Ovary (tissue), 9 donors: ENCODE data around the gene NCEH1. TPM values are rescaled to one million over a fixed set of nuclear protein-coding genes. Genes with fewer than 3 reads are reported as not detected.

Experiments used
- DNase-seq, 5 donors: peaks; one replicate each; pipeline ENCODE4 v3.0.0-alpha.2; 2019 to 2020
- H3K27ac ChIP-seq, 2 donors: fragments of 200-600 bp; one replicate each; pipeline versions ENCODE4 v1.5.1 to v1.8.0; 2019 to 2022
- H3K27me3 ChIP-seq: fragments of 200-600 bp; one replicate; pipeline ENCODE4 v1.8.0; 2022
- H3K36me3 ChIP-seq: fragments of 200-600 bp; sonication (generic); one replicate; pipeline ENCODE4 v1.5.1; 2019
- H3K4me1 ChIP-seq: one replicate; pipeline ENCODE4 v1.8.1; 2013; ENCODE audit warnings: mild to moderate bottlenecking, moderate library complexity; ENCODE audit not compliant: insufficient read depth
- H3K4me3 ChIP-seq: fragments of 200-600 bp; sonication (generic); one replicate; pipeline ENCODE4 v1.5.1; 2017
- H3K9me3 ChIP-seq, 2 donors: fragments of 200-600 bp in 1 of 2; sonication (generic) in 1 of 2; one replicate each; pipeline versions ENCODE4 v1.5.1 to v1.8.1; 2013 to 2019; ENCODE audit warnings: mild to moderate bottlenecking in 1 of 2, moderate library complexity in 1 of 2
- CTCF ChIP-seq, 3 donors: fragments of 450-650 bp in 2 of 3; fragments of 200-600 bp in 1 of 3; IDR thresholded peaks; one replicate each; pipeline versions ENCODE4 v1.5.1 to v1.8.0; 2016 to 2022; ENCODE audit warnings: antibody characterized with exemption in 3 of 3, mild to moderate bottlenecking in 1 of 3
- EP300 ChIP-seq: sonication (generic); formaldehyde crosslinking; IDR thresholded peaks from one replicate; pipeline ENCODE4 v1.6.1; 2017; ENCODE audit warnings: antibody characterized with exemption
- POLR2A ChIP-seq: fragments of 450-650 bp; IDR thresholded peaks from one replicate; pipeline ENCODE4 v1.6.1; 2017; ENCODE audit warnings: antibody characterized with exemption, mild to moderate bottlenecking, moderate library complexity
- WGBS, 3 donors: extraction: QIAGEN DNeasy Blood & Tissue Kit in 1 of 3; methylation state at CpG; one replicate each; pipeline versions ENCODE4 v1.1.5 to v1.1.7; 2013 to 2017; 5-methylcytosine and 5-hydroxymethylcytosine counted together
- intact Hi-C, 4 donors: fragments of 100-400 bp; cut with DNase I; formaldehyde crosslinking; loops; one replicate each; pipeline versions ENCODE4 v1.11.0 to v1.15.1; 2022 to 2023
- polyA plus RNA-seq, 2 donors: library from polyadenylated mRNA; stranded (reverse); fragments of 200-250 nt in 1 of 2; fragments of 350-450 nt in 1 of 2; fragmentation: Illumina TruSeq in 1 of 2; extraction: RNeasy Lipid Tissue Mini Kit (QIAGEN cat#74804) in 1 of 2; gene quantifications; one replicate each; pipeline ENCODE4 v1.2.3, GENCODE V29; 2013 to 2014
- total RNA-seq, 7 donors: library from RNA; depleted of rRNA in 2 of 7; stranded (reverse); fragments of >200 nt in 2 of 7; fragmentation: NEBNext Ultra II Directional in 3 of 7; extraction: Animal tissue kit (Norgen Biotek cat#: 25700) in 3 of 7; gene quantifications; one replicate each; pipeline versions ENCODE4 v1.1.0 to v1.2.4, GENCODE V29; 2016 to 2023
- donor health status: DM: no; HTN: no; CAD: no; lungs with moderate emphysema.
- donor health status: DM: no; HTN: no; CAD: no.
- donor health status: Bipolar disorder and iron deficiency.
- donor health status: DM: yes; HTN: yes; CAD: no.
- donor health status: DM: no; HTN: no; CAD: no.
- donor health status: DM: yes; HTN: yes; CAD: no.

The NCEH1 gene
- total and polyA plus RNA-seq, 9 donors = 1.4 to 15.8 (median 4.5) TPM

GRCh38 chr3:172717493-172718088 is 6.7 kb upstream of the NCEH1 start:
- 77 to 82% (median 80%) methylated on average over 4 of the region's 4 CpGs for WGBS, 3 donors

GRCh38 chr3:172716476-172716875 is 5.6 kb upstream of the NCEH1 start:
- WGBS, 3 donors = 66 to 72% (median 68%) methylated on average over 5 of the region's 5 CpGs
- Histone ChIP-seq H3K36me3 (no peaks in the 10 kb centered on the region), H3K27me3 (no peaks in the 10 kb centered on the region), H3K27ac (no peak overlapping the region), H3K9me3 (no peaks in the 10 kb centered on the region), H3K4me3 (no peak overlapping the region), H3K4me1 (peaks cover under 1% of the 10 kb centered on the region)
- no peak for DNase-seq
- intact Hi-C loops = no loop called here
- no peak for TF ChIP-seq CTCF (IDR thresholded peaks at IDR 0.05)

More at GRCh38 chr3:172717493-172718088, 6.7 kb upstream of the NCEH1 start:
- no peak overlapping the region for H3K4me3 ChIP-seq
- no peaks in the 10 kb centered on the region for H3K36me3 ChIP-seq
- TF ChIP-seq POLR2A (no peak), EP300 (no peak), CTCF (IDR thresholded peaks at IDR 0.05) (no peak)
- no peaks in the 10 kb centered on the region for H3K4me1 ChIP-seq
- no peaks in the 10 kb centered on the region for H3K27me3 ChIP-seq
- no peaks in the 10 kb centered on the region for H3K9me3 ChIP-seq
- H3K27ac ChIP-seq = no peak overlapping the region
- intact Hi-C loops = no loop called here
- DNase-seq = no peak

- DNase-seq = peak in 1 of 5 donors; percentile 40
- intact Hi-C loops = no loop called here
- Histone ChIP-seq H3K4me3 (no peak overlapping the region), H3K27me3 (no peaks in the 10 kb centered on the region), H3K9me3 (no peaks in the 10 kb centered on the region), H3K4me1 (peaks cover 3% of the 10 kb centered on the region), H3K27ac (no peak overlapping the region), H3K36me3 (no peaks in the 10 kb centered on the region)
- WGBS, 3 donors = 56 to 69% (median 66%) methylated on average over 3 of the region's 3 CpGs
- TF ChIP-seq EP300 (no peak), CTCF (IDR thresholded peaks at IDR 0.05) (no peak), POLR2A (no peak)
Observed at GRCh38 chr3:172713316-172713715, 2.4 kb upstream of the NCEH1 start.

DNA sequence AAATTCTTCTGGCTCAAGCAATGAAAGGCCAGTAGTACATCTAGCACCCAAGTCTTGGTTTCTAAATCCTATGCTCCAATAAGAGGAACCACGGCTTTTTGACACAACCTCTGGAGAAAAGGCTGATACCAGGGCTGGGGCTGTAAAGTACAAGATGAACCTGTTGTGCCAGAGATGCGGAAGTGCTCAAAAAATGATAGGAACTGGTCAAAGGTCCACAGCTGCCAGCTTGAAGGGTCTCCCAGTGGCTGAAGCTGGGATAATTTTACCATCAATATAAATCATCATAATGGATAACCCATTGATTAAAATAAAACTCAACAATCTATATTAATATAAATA is 558 bp upstream of the NCEH1 start:
- no peaks in the 10 kb centered on the region for H3K36me3 ChIP-seq
- H3K27ac ChIP-seq = peak overlapping the region in 1 of 2 donors; percentile 87
- peaks cover 3% of the 10 kb centered on the region for H3K4me1 ChIP-seq
- H3K9me3 ChIP-seq = no peaks in the 10 kb centered on the region
- intact Hi-C loops = no loop called here
- TF ChIP-seq CTCF (IDR thresholded peaks at IDR 0.05) (no peak), EP300 (no peak), POLR2A (no peak)
- DNase-seq = no peak
- H3K4me3 ChIP-seq = peak overlapping the region; percentile 84
- WGBS, 3 donors = 14 to 15% (median 15%) methylated on average over 2 of the region's 2 CpGs
- no peaks in the 10 kb centered on the region for H3K27me3 ChIP-seq
